DMS153 (cell line): ENCODE results near the gene ANGEL1.

Experiments
- DNase-seq: peaks from one replicate; lab custom pipeline; 2025; lab: John Stamatoyannopoulos, UW

Gene ANGEL1

GRCh38 chr14:76763096-76764041 is 49.3 kb downstream of the ANGEL1 start:
- no peak for DNase-seq

- no peak for DNase-seq
Observed at GRCh38 chr14:76762411-76763095, 50.1 kb downstream of the ANGEL1 start.

- DNase-seq: no peak
Observed at GRCh38 chr14:76761960-76762410, 50.7 kb downstream of the ANGEL1 start.

- no peak for DNase-seq
Observed at GRCh38 chr14:76761136-76761959, 51.3 kb downstream of the ANGEL1 start, which contains the start of gene VASH1. VASH1 (plus strand) TSS chr14:76761468; CDS start chr14:76762822, 1,354 bp downstream.

GRCh38 chr14:76760331-76761135 is 52.1 kb downstream of the ANGEL1 start:
- no peak for DNase-seq

- no peak for DNase-seq
Observed at GRCh38 chr14:76759589-76759988, 53.1 kb downstream of the ANGEL1 start.

GRCh38 chr14:76756371-76756750 is 56.3 kb downstream of the ANGEL1 start:
- no peak for DNase-seq

- DNase-seq: no peak
Observed at GRCh38 chr14:76755610-76756370, 56.9 kb downstream of the ANGEL1 start.

GRCh38 chr14:76754586-76754985 is 58.1 kb downstream of the ANGEL1 start:
- DNase-seq: no peak

GRCh38 chr14:76753541-76754198 is 59.0 kb downstream of the ANGEL1 start:
- DNase-seq: no peak

GRCh38 chr14:76752744-76753143 is 59.9 kb downstream of the ANGEL1 start:
- DNase-seq: no peak

GRCh38 chr14:76742966-76743365 is 69.7 kb downstream of the ANGEL1 start:
- DNase-seq: no peak

GRCh38 chr14:76742185-76742584 is 70.5 kb downstream of the ANGEL1 start:
- no peak for DNase-seq

GRCh38 chr14:76741074-76741473 is 71.6 kb downstream of the ANGEL1 start:
- no peak for DNase-seq
